ENCODE results near the gene WARS2. TPM values are rescaled to one million over a fixed set of nuclear protein-coding genes. Genes with fewer than 3 reads are reported as not detected.

Gene WARS2
- total RNA-seq, 1 donor from 2014 or later, result 20.6 TPM

DNA sequence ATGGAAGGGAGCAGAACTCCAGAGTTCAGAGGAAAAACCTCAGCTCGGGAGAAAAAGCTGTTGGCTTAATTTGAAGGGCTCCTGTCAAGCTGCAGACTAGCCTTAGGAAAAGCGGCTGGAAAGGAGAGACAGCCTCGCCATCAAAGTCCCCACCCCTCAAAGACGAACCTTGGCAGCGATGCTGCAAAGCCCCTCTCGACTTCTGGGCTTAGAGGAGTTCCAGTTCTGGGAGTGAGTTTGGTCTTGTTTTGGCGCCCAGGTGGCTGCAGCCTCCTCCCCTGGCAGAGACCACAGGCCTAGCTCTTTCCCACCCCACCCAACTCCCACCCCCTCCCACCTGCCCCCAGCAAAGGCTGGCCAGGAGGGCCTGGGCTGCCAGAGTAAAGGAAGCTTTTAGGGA, 143.2 kb downstream of the WARS2 start:
- peaks cover 1% of the 10 kb centered on the region for H3K36me3 Mint-ChIP-seq (ENCODE audit: low read depth)
- H3K27me3 Mint-ChIP-seq (ENCODE audit: insufficient read depth), result peaks cover 61% of the 10 kb centered on the region
- intact Hi-C loops (cut with micrococcal nuclease), result no loop called here
- no peak overlapping the region for H3K27ac Mint-ChIP-seq
- no peak overlapping the region for H3K4me3 Mint-ChIP-seq
- peaks cover 5% of the 10 kb centered on the region for H3K4me1 Mint-ChIP-seq (ENCODE audit: low read depth)
- peaks cover 2% of the 10 kb centered on the region for H3K9me3 Mint-ChIP-seq
- DNase-seq (ENCODE audit: low spot score), result no peak

GRCh38 chr1:118995312-118996016, 145.0 kb downstream of the WARS2 start:
- no peaks in the 10 kb centered on the region for H3K4me1 Mint-ChIP-seq (ENCODE audit: low read depth)
- H3K9me3 Mint-ChIP-seq, result peaks cover 5% of the 10 kb centered on the region
- H3K4me3 Mint-ChIP-seq, result no peak overlapping the region
- no peak for DNase-seq (ENCODE audit: low spot score)
- H3K27ac Mint-ChIP-seq, result no peak overlapping the region
- intact Hi-C loops (cut with micrococcal nuclease), result no loop called here
- H3K27me3 Mint-ChIP-seq (ENCODE audit: insufficient read depth), result peaks cover 66% of the 10 kb centered on the region
- peaks cover 1% of the 10 kb centered on the region for H3K36me3 Mint-ChIP-seq (ENCODE audit: low read depth)

DNA sequence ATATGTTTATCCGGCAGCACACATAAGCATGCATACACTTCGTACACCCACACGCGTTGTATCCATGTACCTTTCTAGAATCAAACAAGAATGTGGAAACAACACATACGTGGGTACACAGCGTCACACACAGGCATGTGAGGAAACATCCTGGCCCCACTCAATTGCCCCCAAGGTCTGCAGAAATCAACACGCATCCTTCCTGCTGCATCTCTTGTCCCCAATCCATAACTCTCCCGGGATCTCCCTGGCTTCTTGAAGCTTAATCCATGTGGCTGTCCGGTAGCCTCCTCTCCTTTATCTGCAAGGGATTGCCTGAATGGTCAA, 146.8 kb downstream of the WARS2 start:
- Mint-ChIP-seq H3K36me3 (ENCODE audit: low read depth) (peaks cover 1% of the 10 kb centered on the region), H3K27ac (no peak overlapping the region), H3K4me1 (ENCODE audit: low read depth) (no peaks in the 10 kb centered on the region), H3K27me3 (ENCODE audit: insufficient read depth) (peaks cover 65% of the 10 kb centered on the region), H3K4me3 (no peak overlapping the region), H3K9me3 (peaks cover 5% of the 10 kb centered on the region)
- no peak for DNase-seq (ENCODE audit: low spot score)
- intact Hi-C loops (cut with micrococcal nuclease), result no loop called here

GRCh38 chr1:118992868-118993699, 147.4 kb downstream of the WARS2 start:
- no peak for DNase-seq (ENCODE audit: low spot score)
- H3K9me3 Mint-ChIP-seq, result peaks cover 5% of the 10 kb centered on the region
- no peak overlapping the region for H3K27ac Mint-ChIP-seq
- intact Hi-C loops (cut with micrococcal nuclease), result loop anchor here (1.0 kb wide), 1 partner anchor 7 kb away; no protein-coding TSS in a partner anchor
- no peak overlapping the region for H3K4me3 Mint-ChIP-seq
- peaks cover 67% of the 10 kb centered on the region for H3K27me3 Mint-ChIP-seq (ENCODE audit: insufficient read depth)
- H3K4me1 Mint-ChIP-seq (ENCODE audit: low read depth), result no peaks in the 10 kb centered on the region
- peaks cover 1% of the 10 kb centered on the region for H3K36me3 Mint-ChIP-seq (ENCODE audit: low read depth)

- Mint-ChIP-seq H3K9me3 (peaks cover 5% of the 10 kb centered on the region), H3K36me3 (ENCODE audit: low read depth) (peaks cover 1% of the 10 kb centered on the region), H3K27ac (peak overlapping the region; percentile 67), H3K4me1 (ENCODE audit: low read depth) (no peaks in the 10 kb centered on the region), H3K4me3 (no peak overlapping the region), H3K27me3 (ENCODE audit: insufficient read depth) (peaks cover 68% of the 10 kb centered on the region)
- intact Hi-C loops (cut with micrococcal nuclease), result loop anchor here (1.0 kb wide), 1 partner anchor 8 kb away; no protein-coding TSS in a partner anchor
- DNase-seq (ENCODE audit: low spot score), result no peak
Observed at GRCh38 chr1:118992237-118992825, 148.1 kb downstream of the WARS2 start.

DNA sequence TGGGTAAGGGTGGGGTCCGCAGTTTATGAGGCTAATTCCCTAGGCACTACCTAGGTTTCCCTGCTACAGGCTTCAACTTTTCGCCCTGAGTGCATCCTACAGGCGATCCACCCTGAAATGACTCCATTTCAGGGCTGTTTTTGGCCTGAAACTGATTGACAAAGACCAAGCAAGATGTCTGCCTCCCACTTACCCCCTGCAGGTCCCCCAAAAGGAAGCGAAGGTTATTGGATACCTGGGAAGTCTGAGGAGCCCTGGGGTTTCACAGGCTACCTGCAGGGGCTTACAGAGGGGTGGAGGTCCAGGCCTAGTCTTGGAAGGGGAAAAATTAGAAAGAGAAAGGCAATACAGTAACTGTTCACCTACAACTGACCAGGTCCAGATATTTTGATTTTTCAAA, 149.0 kb downstream of the WARS2 start:
- H3K27ac Mint-ChIP-seq, result no peak overlapping the region
- H3K4me1 Mint-ChIP-seq (ENCODE audit: low read depth), result peaks cover 6% of the 10 kb centered on the region
- peaks cover 9% of the 10 kb centered on the region for H3K9me3 Mint-ChIP-seq
- peaks cover 1% of the 10 kb centered on the region for H3K36me3 Mint-ChIP-seq (ENCODE audit: low read depth)
- no peak overlapping the region for H3K4me3 Mint-ChIP-seq
- no peak for DNase-seq (ENCODE audit: low spot score)
- intact Hi-C loops (cut with micrococcal nuclease), result no loop called here
- H3K27me3 Mint-ChIP-seq (ENCODE audit: insufficient read depth), result peaks cover 72% of the 10 kb centered on the region

GRCh38 chr1:118990513-118991152, 149.8 kb downstream of the WARS2 start:
- Mint-ChIP-seq H3K9me3 (peaks cover 11% of the 10 kb centered on the region), H3K27me3 (ENCODE audit: insufficient read depth) (peaks cover 80% of the 10 kb centered on the region), H3K36me3 (ENCODE audit: low read depth) (peaks cover 1% of the 10 kb centered on the region), H3K4me1 (ENCODE audit: low read depth) (peaks cover 6% of the 10 kb centered on the region), H3K4me3 (no peak overlapping the region), H3K27ac (peak overlapping the region; percentile 9)
- DNase-seq (ENCODE audit: low spot score), result no peak
- intact Hi-C loops (cut with micrococcal nuclease), result no loop called here

DNA sequence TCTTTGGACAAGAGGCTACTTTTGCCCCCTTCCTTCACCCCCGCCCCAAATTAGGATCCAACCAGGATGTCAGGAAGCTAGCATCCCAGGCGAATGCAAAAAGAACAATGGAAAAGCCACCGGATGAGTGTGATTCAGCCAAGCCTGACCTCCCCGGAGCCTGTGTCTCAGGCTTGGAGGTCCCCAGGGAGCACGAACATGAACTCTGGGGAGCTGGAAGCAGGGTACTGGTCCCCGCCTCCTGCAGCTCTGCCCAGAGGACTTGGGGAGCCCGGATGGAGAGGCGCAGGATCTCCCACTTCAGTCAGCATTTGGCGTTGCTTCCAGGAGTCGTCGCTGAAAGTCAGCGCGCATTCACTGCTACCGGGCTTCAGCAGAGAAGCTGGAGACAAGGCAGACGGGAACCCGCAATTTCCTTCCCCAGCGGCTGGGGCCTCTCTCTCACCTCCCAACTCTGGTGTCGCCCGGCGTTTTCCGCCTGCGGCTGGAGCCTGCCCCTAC, 150.5 kb downstream of the WARS2 start:
- peaks cover 1% of the 10 kb centered on the region for H3K36me3 Mint-ChIP-seq (ENCODE audit: low read depth)

DNA sequence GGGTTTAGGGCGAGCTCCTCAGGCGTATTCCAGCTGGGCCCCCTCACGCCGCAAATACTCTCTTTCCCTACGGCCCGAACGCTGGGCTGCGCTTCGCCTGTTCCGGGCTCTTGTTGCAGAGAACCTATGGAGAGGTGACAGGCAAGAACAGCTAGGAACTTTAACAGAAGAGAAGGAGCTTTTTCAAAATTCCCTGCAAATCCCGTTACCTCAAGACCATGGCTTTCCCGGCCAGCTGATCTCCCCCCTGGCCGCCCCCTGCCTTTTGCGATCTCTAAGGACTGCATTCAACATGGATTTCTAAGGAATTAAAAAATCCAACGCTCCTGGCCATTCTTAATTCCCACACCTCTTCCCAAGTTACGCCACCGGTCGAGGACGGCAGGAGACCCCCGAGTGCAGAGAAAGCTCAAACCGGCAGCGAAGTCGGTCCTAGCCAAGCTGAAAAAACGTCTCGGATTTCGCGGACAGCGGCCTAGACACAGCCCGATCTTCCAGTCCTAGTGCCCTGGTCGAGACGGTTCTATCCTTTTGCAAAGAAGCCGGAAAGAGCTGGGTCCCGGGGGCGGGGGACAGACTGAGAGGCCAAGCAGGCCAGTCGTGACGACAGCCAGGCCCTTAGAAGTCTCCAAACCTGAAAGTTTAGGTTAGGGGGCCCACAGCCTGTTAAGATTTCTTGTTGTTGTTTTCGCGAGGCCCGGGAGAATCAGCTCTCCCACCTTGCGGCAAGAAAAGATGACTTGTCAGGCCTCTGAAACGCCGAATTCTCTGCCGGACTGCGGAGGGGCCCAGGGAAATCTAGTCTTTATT, 151.2 kb downstream of the WARS2 start:
- DNase-seq (ENCODE audit: low spot score), result no peak
- intact Hi-C loops (cut with micrococcal nuclease), result loop anchor here (1.0 kb wide), 1 partner anchor 17 kb away; no protein-coding TSS in a partner anchor
- Mint-ChIP-seq H3K36me3 (ENCODE audit: low read depth) (peaks cover 4% of the 10 kb centered on the region), H3K27me3 (ENCODE audit: insufficient read depth) (peaks cover 84% of the 10 kb centered on the region), H3K4me1 (ENCODE audit: low read depth) (peaks cover 6% of the 10 kb centered on the region), H3K9me3 (peaks cover 22% of the 10 kb centered on the region), H3K27ac (no peak overlapping the region), H3K4me3 (no peak overlapping the region)

More for the DNA sequence above, 150.5 kb downstream of the WARS2 start:
- Mint-ChIP-seq H3K27me3 (ENCODE audit: insufficient read depth) (peaks cover 83% of the 10 kb centered on the region), H3K27ac (peak overlapping the region; percentile 9), H3K4me3 (no peak overlapping the region), H3K4me1 (ENCODE audit: low read depth) (peaks cover 6% of the 10 kb centered on the region), H3K9me3 (peaks cover 18% of the 10 kb centered on the region)
- no peak for DNase-seq (ENCODE audit: low spot score)
- intact Hi-C loops (cut with micrococcal nuclease), result loop anchor here (1.0 kb wide), 1 partner anchor 16 kb away; no protein-coding TSS in a partner anchor

DNA sequence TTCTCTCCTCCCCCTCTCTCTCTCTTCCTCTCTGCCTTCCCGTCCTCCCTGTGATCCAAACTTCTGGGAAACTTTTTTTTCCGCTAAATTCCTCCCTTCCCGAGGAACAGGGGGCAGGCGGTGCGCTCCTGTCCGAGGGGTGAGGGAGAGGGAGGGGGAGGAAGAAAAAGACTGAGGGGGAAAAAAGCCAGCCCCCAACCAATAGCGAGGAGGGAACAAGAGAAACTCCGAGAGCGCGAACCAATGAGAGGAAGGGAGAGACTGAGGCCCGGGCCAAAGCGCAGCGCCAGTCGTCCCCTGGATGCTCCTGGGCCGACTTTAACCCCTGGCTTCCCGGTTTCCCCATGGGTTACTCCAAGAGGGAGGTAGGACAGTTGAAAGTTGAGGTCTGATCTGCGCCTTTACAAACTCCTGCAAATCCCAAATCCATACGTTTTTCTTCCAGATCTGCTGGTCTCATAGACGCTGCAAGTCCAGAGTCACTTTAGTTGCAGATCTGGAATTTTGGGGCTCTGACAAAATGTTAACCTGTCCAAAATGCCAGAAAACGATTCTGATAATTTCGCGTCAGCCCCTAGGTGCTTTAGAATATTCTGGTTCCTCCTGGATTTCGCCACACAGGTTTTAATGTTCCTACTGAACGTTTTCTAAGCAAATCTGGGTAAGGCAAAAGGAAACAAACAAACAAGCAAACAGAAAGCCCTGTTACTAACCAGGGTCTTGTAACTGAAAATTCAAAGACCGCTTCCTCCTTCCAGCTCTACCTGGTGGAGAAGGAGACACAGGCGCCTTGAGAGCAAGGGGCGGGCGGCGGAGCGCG, 152.1 kb downstream of the WARS2 start, which contains the start of gene TBX15:
TSS of gene TBX15 (minus strand) at position 158 of the 820 bp plus-strand sequence. CDS start 548 bp downstream, outside the sequence.
- Mint-ChIP-seq H3K9me3 (peaks cover 26% of the 10 kb centered on the region), H3K27me3 (ENCODE audit: insufficient read depth) (peaks cover 84% of the 10 kb centered on the region)

GRCh38 chr1:118987468-118988185, 152.8 kb downstream of the WARS2 start:
- Mint-ChIP-seq H3K27ac (no peak overlapping the region), H3K4me3 (no peak overlapping the region), H3K9me3 (peaks cover 29% of the 10 kb centered on the region), H3K36me3 (ENCODE audit: low read depth) (peaks cover 4% of the 10 kb centered on the region), H3K4me1 (ENCODE audit: low read depth) (peaks cover 6% of the 10 kb centered on the region), H3K27me3 (ENCODE audit: insufficient read depth) (peaks cover 89% of the 10 kb centered on the region)
- intact Hi-C loops (cut with micrococcal nuclease), result loop anchor here (2.0 kb wide), 1 partner anchor 13 kb away; no protein-coding TSS in a partner anchor
- no peak for DNase-seq (ENCODE audit: low spot score)

More for the DNA sequence above, 152.1 kb downstream of the WARS2 start, which contains the start of gene TBX15:
- intact Hi-C loops (cut with micrococcal nuclease), result loop anchor here (1.0 kb wide), 1 partner anchor 18 kb away; no protein-coding TSS in a partner anchor
- Mint-ChIP-seq H3K4me1 (ENCODE audit: low read depth) (peaks cover 6% of the 10 kb centered on the region), H3K4me3 (no peak within 1 kb of the TSS), H3K36me3 (ENCODE audit: low read depth) (peaks cover 4% of the 10 kb centered on the region), H3K27ac (no peak within 1 kb of the TSS)
- no peak for DNase-seq (ENCODE audit: low spot score)

All from activated T-helper 1 cell treated with anti-CD3 and anti-CD28 coated beads, Interleukin-12 subunit alpha, Interleukin-12 subunit beta, Interleukin-2, Interleukin-4 antibody, amounts not matched to agents 30 ng/mL and 10 ng/mL and 1 ng/mL, durations not matched to agents 14 hours and 24 hours and 36 hours (primary cell).